CD14-positive monocyte (primary cell): ENCODE results near the gene IFIT3. TPM values are rescaled to one million over a fixed set of nuclear protein-coding genes. Genes with fewer than 3 reads are reported as not detected.

Experiments used
- DNase-seq, 3 donors: peaks; one replicate each; pipeline ENCODE4 v3.0.0-alpha.2; 2011 to 2022
- H2AFZ ChIP-seq: 2 replicates; pipeline ENCODE4 v1.6.0; 2012; ENCODE audit warnings: mild to moderate bottlenecking, low read depth, low read length, inconsistent platforms; ENCODE audit not compliant: insufficient read depth, poor library complexity, severe bottlenecking
- H3K27ac ChIP-seq, 2 donors: 1 replicate in 1 of 2; 2 replicates in 1 of 2; pipeline ENCODE4 v1.5.1; 2012 to 2013; ENCODE audit warnings: low read length in 2 of 2, control low read depth in 1 of 2, inconsistent platforms in 1 of 2, low read depth in 1 of 2, mild to moderate bottlenecking in 1 of 2
- H3K27me3 ChIP-seq, 2 donors: one replicate each; pipeline versions ENCODE4 v1.6.0 to v1.6.1; 2011 to 2013; ENCODE audit warnings: low read length in 2 of 2; ENCODE audit not compliant: control insufficient read depth in 2 of 2, insufficient read depth in 2 of 2
- H3K36me3 ChIP-seq, 2 donors: replicated peaks in 1 of 2; 1 replicate in 1 of 2; 2 replicates in 1 of 2; pipeline versions ENCODE4 v1.5.1 to v1.6.1; 2012 to 2013; ENCODE audit warnings: low read length in 2 of 2, control low read depth in 1 of 2, inconsistent platforms in 1 of 2, mild to moderate bottlenecking in 1 of 2; ENCODE audit not compliant: insufficient read depth in 2 of 2, control insufficient read depth in 1 of 2
- H3K4me1 ChIP-seq, 2 donors: 1 replicate in 1 of 2; 2 replicates in 1 of 2; pipeline versions ENCODE4 v1.5.1 to v1.6.1; 2012 to 2013; ENCODE audit warnings: low read length in 2 of 2, control low read depth in 1 of 2, inconsistent platforms in 1 of 2, mild to moderate bottlenecking in 1 of 2, moderate library complexity in 1 of 2; ENCODE audit not compliant: insufficient read depth in 2 of 2, control insufficient read depth in 1 of 2
- H3K4me2 ChIP-seq: replicated peaks from 2 replicates; pipeline ENCODE3; 2012; ENCODE audit warnings: low read length, moderate library complexity, mild to moderate bottlenecking; ENCODE audit not compliant: poor library complexity, severe bottlenecking; ENCODE audit errors: extremely low read depth
- H3K4me3 ChIP-seq, 3 experiments: fragments of 200-600 bp in 1 of 3; sonication (generic) in 1 of 3; replicated peaks in 1 of 3; 1 replicate in 2 of 3; 2 replicates in 1 of 3; pipeline ENCODE4 v1.5.1; 2011 to 2013; ENCODE audit warnings: low read length in 3 of 3, mild to moderate bottlenecking in 3 of 3, control low read depth in 2 of 3, low read depth in 2 of 3, inconsistent platforms in 1 of 3, moderate library complexity in 1 of 3
- H3K79me2 ChIP-seq: 2 replicates; pipeline ENCODE4 v1.6.0; 2012; ENCODE audit warnings: mild to moderate bottlenecking, control low read depth, inconsistent platforms, low read length, moderate library complexity; ENCODE audit not compliant: insufficient read depth
- H3K9ac ChIP-seq: 2 replicates; pipeline ENCODE4 v1.6.0; 2017; ENCODE audit warnings: low read length, mild to moderate bottlenecking; ENCODE audit not compliant: insufficient read depth, poor library complexity, severe bottlenecking
- H3K9me3 ChIP-seq, 2 donors: replicated peaks in 1 of 2; 1 replicate in 1 of 2; 2 replicates in 1 of 2; pipeline versions ENCODE4 v1.5.1 to v1.6.1; 2012 to 2013; ENCODE audit warnings: low read length in 2 of 2, control low read depth in 1 of 2; ENCODE audit not compliant: control insufficient read depth in 1 of 2, insufficient read depth in 1 of 2
- H4K20me1 ChIP-seq: 2 replicates; pipeline ENCODE4 v1.6.0; 2012; ENCODE audit warnings: mild to moderate bottlenecking, low read length, control low read depth, moderate library complexity; ENCODE audit not compliant: insufficient read depth
- H3K27ac Mint-ChIP-seq, 7 donors: one replicate each; pipeline ENCODE4 v1.8.0; 2020; ENCODE audit warnings: mild to moderate bottlenecking in 7 of 7, mixed read lengths in 7 of 7, moderate library complexity in 6 of 7, inconsistent platforms in 2 of 7
- H3K27me3 Mint-ChIP-seq, 3 donors: one replicate each; pipeline ENCODE4 v1.8.0; 2021 to 2022; ENCODE audit warnings: low read depth in 3 of 3, mild to moderate bottlenecking in 3 of 3, mixed read lengths in 3 of 3, moderate library complexity in 3 of 3, inconsistent platforms in 1 of 3
- H3K36me3 Mint-ChIP-seq, 2 donors: one replicate each; pipeline ENCODE4 v1.8.0; 2020; ENCODE audit warnings: mixed read lengths in 2 of 2, inconsistent platforms in 1 of 2, mild to moderate bottlenecking in 1 of 2
- H3K4me1 Mint-ChIP-seq: one replicate; pipeline ENCODE4 v1.8.0; 2020; ENCODE audit warnings: mild to moderate bottlenecking, mixed read lengths
- H3K4me3 Mint-ChIP-seq, 2 donors: one replicate each; pipeline ENCODE4 v1.8.0; 2020; ENCODE audit warnings: mild to moderate bottlenecking in 2 of 2, mixed read lengths in 2 of 2, moderate library complexity in 1 of 2
- H3K9me3 Mint-ChIP-seq, 7 donors: one replicate each; pipeline ENCODE4 v1.8.0; 2020 to 2022; ENCODE audit warnings: mixed read lengths in 7 of 7, mild to moderate bottlenecking in 6 of 7, moderate library complexity in 6 of 7, inconsistent platforms in 2 of 7
- WGBS: methylation state at CpG from one replicate; pipeline ENCODE4 v1.1.5; 2013; ENCODE audit warnings: missing lambda C conversion rate; ENCODE audit not compliant: insufficient coverage; 5-methylcytosine and 5-hydroxymethylcytosine counted together
- intact Hi-C, 2 donors: fragments of 100-400 bp; cut with micrococcal nuclease; formaldehyde crosslinking; loops; one replicate each; pipeline versions ENCODE4 v1.15.0 to v1.15.1; 2023
- polyA plus RNA-seq, 3 donors: library from polyadenylated mRNA; depleted of rRNA in 1 of 3; unstranded in 2 of 3; stranded (reverse) in 1 of 3; fragments of 300-500 nt in 2 of 3; fragments of >200 nt in 1 of 3; fragmentation: Illumina TruSeq in 2 of 3; gene quantifications; 1 replicate in 2 of 3; 2 replicates in 1 of 3; pipeline ENCODE4 v1.2.3, GENCODE V29; 2012 to 2021
- TF ChIP-seq, protein P1 (sequence below): fragments of 200-600 bp; IDR thresholded peaks from one replicate; pipeline ENCODE4 v1.8.0; 2022; ENCODE audit warnings: antibody characterized with exemption, mild to moderate bottlenecking

IFIT3 gene
- polyA plus RNA-seq, 3 donors: 13.8 to 38.0 (median 26.4) TPM

DNA sequence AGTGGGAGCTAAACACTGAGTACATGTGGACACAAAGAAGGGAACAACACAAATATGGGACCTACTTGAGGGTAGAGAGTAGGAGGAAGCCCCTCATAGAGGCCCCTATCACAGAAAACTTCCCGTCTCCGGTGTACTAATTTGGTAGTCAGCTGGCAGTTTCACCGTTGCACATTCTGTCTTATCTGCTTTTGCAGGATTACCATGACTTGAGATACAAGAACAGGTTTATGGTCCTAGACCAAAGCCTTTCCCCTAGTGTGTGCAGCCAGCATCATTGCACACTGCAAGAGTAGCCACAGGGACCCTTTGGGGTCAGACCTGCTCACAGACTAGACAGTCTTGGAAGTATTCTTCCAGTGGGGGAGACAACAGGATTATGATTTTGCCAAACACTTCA is 44.2 kb downstream of the IFIT3 start:
- Mint-ChIP-seq H3K27ac (no peak overlapping the region), H3K4me3 (no peak overlapping the region), H3K9me3 (no peaks in the 10 kb centered on the region), H3K27me3 (peaks cover 0 to 2% (median 0%) of the 10 kb centered on the region in 3 donors), H3K4me1 (peaks cover 29% of the 10 kb centered on the region), H3K36me3 (no peaks in the 10 kb centered on the region)
- Histone ChIP-seq H3K4me1 (peaks cover 14 to 16% of the 10 kb centered on the region in 2 donors), H3K4me2 (no peak overlapping the region), H3K9ac (no peak overlapping the region), H3K36me3 (no peaks in the 10 kb centered on the region), H3K4me3 (no peak overlapping the region), H3K27ac (no peak overlapping the region), H3K9me3 (no peaks in the 10 kb centered on the region), H4K20me1 (no peaks in the 10 kb centered on the region), H3K27me3 (no peaks in the 10 kb centered on the region), H3K79me2 (no peaks in the 10 kb centered on the region), H2AFZ (no peak overlapping the region)
- TF ChIP-seq, protein P1, sequence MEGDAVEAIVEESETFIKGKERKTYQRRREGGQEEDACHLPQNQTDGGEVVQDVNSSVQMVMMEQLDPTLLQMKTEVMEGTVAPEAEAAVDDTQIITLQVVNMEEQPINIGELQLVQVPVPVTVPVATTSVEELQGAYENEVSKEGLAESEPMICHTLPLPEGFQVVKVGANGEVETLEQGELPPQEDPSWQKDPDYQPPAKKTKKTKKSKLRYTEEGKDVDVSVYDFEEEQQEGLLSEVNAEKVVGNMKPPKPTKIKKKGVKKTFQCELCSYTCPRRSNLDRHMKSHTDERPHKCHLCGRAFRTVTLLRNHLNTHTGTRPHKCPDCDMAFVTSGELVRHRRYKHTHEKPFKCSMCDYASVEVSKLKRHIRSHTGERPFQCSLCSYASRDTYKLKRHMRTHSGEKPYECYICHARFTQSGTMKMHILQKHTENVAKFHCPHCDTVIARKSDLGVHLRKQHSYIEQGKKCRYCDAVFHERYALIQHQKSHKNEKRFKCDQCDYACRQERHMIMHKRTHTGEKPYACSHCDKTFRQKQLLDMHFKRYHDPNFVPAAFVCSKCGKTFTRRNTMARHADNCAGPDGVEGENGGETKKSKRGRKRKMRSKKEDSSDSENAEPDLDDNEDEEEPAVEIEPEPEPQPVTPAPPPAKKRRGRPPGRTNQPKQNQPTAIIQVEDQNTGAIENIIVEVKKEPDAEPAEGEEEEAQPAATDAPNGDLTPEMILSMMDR: no peak
- WGBS: 58% methylated on average over 3 of the region's 3 CpGs
- intact Hi-C loops: no loop called here
- no peak for DNase-seq

GRCh38 chr10:89373916-89374711 is 46.3 kb downstream of the IFIT3 start:
- H3K36me3 ChIP-seq: no peaks in the 10 kb centered on the region
- peak overlapping the region in 1 of 2 donors; percentile 24 for H3K4me3 Mint-ChIP-seq
- intact Hi-C loops: no loop called here
- no peak overlapping the region for H3K4me3 ChIP-seq
- H3K9me3 Mint-ChIP-seq: no peaks in the 10 kb centered on the region
- H3K79me2 ChIP-seq: no peaks in the 10 kb centered on the region
- H3K4me2 ChIP-seq: peak overlapping the region; percentile 5
- no peaks in the 10 kb centered on the region for H4K20me1 ChIP-seq
- peak overlapping the region in 1 of 2 donors; percentile 3 for H3K27ac ChIP-seq
- DNase-seq: no peak
- H3K27ac Mint-ChIP-seq: peak overlapping the region in 4 of 7 donors; percentile 1 to 57 (median 13)
- no peak overlapping the region for H3K9ac ChIP-seq
- no peak overlapping the region for H2AFZ ChIP-seq
- TF ChIP-seq, protein P1: no peak
- peaks cover 0 to 4% (median 2%) of the 10 kb centered on the region in 3 donors for H3K27me3 Mint-ChIP-seq
- H3K36me3 Mint-ChIP-seq: no peaks in the 10 kb centered on the region
- no peaks in the 10 kb centered on the region for H3K9me3 ChIP-seq
- H3K4me1 ChIP-seq: peaks cover 11 to 13% of the 10 kb centered on the region in 2 donors
- WGBS: no CpG with 5 or more reads among the region's 3 CpGs
- H3K27me3 ChIP-seq: no peaks in the 10 kb centered on the region
- peaks cover 18% of the 10 kb centered on the region for H3K4me1 Mint-ChIP-seq
